HepG2 (cell line): ENCODE data around the gene WDR93. TPM values are rescaled to one million over a fixed set of nuclear protein-coding genes. Genes with fewer than 3 reads are reported as not detected.

ENCODE experiments used
- CEBPG ChIP-seq: IDR thresholded peaks from 2 replicates; pipeline ENCODE4 v1.6.1; 2016
- FOXK1 ChIP-seq: sonication (generic); formaldehyde crosslinking; IDR thresholded peaks from 2 replicates; pipeline ENCODE4 v1.4.0; 2020; ENCODE audit warnings: low read depth, missing genetic modification reagents, borderline replicate concordance
- FOXP1 ChIP-seq, 2 experiments: fragments of 450-650 bp in 1 of 2; IDR thresholded peaks; 2 replicates each; pipeline ENCODE4 v1.6.1; 2017 to 2018; ENCODE audit warnings: antibody characterized with exemption in 1 of 2
- GLI4 ChIP-seq: sonication (generic); formaldehyde crosslinking; IDR thresholded peaks from 2 replicates; pipeline ENCODE4 v1.5.1; 2020; ENCODE audit warnings: missing genetic modification reagents, mild to moderate bottlenecking, moderate library complexity, borderline replicate concordance
- GPN1 ChIP-seq: sonication (generic); formaldehyde crosslinking; IDR thresholded peaks from 2 replicates; pipeline ENCODE4 v1.5.1; 2020; ENCODE audit warnings: missing genetic modification reagents, borderline replicate concordance
- GTF3A ChIP-seq: sonication (generic); formaldehyde crosslinking; conservative IDR thresholded peaks from 2 replicates; pipeline ENCODE4 v1.4.0; 2020; ENCODE audit warnings: mild to moderate bottlenecking, missing genetic modification reagents
- HNRNPL ChIP-seq: fragments of 200-400 bp; formaldehyde crosslinking; IDR thresholded peaks from 2 replicates; pipeline ENCODE4 v1.6.1; 2017; ENCODE audit warnings: mild to moderate bottlenecking, low read depth, low read length
- KLF6 ChIP-seq: IDR thresholded peaks from 2 replicates; pipeline ENCODE4 v1.8.0; 2016; ENCODE audit warnings: missing biosample characterization, missing genetic modification reagents
- MAFG ChIP-seq: sonication (generic); formaldehyde crosslinking; IDR thresholded peaks from 2 replicates; pipeline ENCODE4 v1.5.1; 2020; ENCODE audit warnings: mild to moderate bottlenecking, missing genetic modification reagents
- PRDM15 ChIP-seq: sonication (generic); formaldehyde crosslinking; IDR thresholded peaks from 2 replicates; pipeline ENCODE4 v1.4.0; 2020; ENCODE audit warnings: missing genetic modification reagents
- RBM22 ChIP-seq: fragments of 200-400 bp; formaldehyde crosslinking; optimal IDR thresholded peaks from 2 replicates; pipeline ENCODE3; 2017; ENCODE audit warnings: mild to moderate bottlenecking, low read length, moderate library complexity
- SIN3B ChIP-seq: fragments of 150-350 bp; IDR thresholded peaks from 2 replicates; pipeline ENCODE4 v1.6.1; 2014; ENCODE audit warnings: low read length
- SOX5 ChIP-seq: IDR thresholded peaks from 2 replicates; pipeline ENCODE4 v1.6.1; 2016; ENCODE audit warnings: borderline replicate concordance
- ZBTB37 ChIP-seq: sonication (generic); formaldehyde crosslinking; IDR thresholded peaks from 2 replicates; pipeline ENCODE4 v1.4.0; 2020; ENCODE audit warnings: mild to moderate bottlenecking, missing genetic modification reagents
- ZBTB38 ChIP-seq: sonication (generic); formaldehyde crosslinking; IDR thresholded peaks from 2 replicates; pipeline ENCODE4 v1.5.1; 2020; ENCODE audit warnings: mild to moderate bottlenecking, missing genetic modification reagents
- ZMAT3 ChIP-seq: sonication (generic); formaldehyde crosslinking; conservative IDR thresholded peaks from 2 replicates; pipeline ENCODE4 v1.7.0; 2021; ENCODE audit warnings: missing genetic modification reagents
- ZMAT5 ChIP-seq: sonication (generic); formaldehyde crosslinking; IDR thresholded peaks from 2 replicates; pipeline ENCODE4 v1.5.0; 2020; ENCODE audit warnings: mild to moderate bottlenecking, low read depth, missing genetic modification reagents, borderline replicate concordance
- ZNF282 ChIP-seq: fragments of 450-650 bp; IDR thresholded peaks from 2 replicates; pipeline ENCODE4 v1.6.1; 2018; ENCODE audit not compliant: partially characterized antibody
- ZNF331 ChIP-seq: sonication (generic); formaldehyde crosslinking; IDR thresholded peaks from 2 replicates; pipeline ENCODE4 v1.4.0; 2020; ENCODE audit warnings: missing genetic modification reagents
- ZNF362 ChIP-seq: sonication (generic); formaldehyde crosslinking; IDR thresholded peaks from 2 replicates; pipeline ENCODE4 v1.4.0; 2020; ENCODE audit warnings: missing genetic modification reagents, mild to moderate bottlenecking, borderline replicate concordance
- ZNF543 ChIP-seq: sonication (generic); formaldehyde crosslinking; IDR thresholded peaks from 2 replicates; pipeline ENCODE4 v1.4.0; 2020; ENCODE audit warnings: mild to moderate bottlenecking, missing genetic modification reagents
- ZNF570 ChIP-seq: sonication (generic); formaldehyde crosslinking; IDR thresholded peaks from 2 replicates; pipeline ENCODE4 v1.4.0; 2020; ENCODE audit warnings: mild to moderate bottlenecking, missing genetic modification reagents, borderline replicate concordance
- ZNF652 ChIP-seq: IDR thresholded peaks from 2 replicates; pipeline ENCODE4 v1.6.1; 2016; ENCODE audit warnings: low read depth, borderline replicate concordance
- ZNF660 ChIP-seq: sonication (generic); formaldehyde crosslinking; IDR thresholded peaks from 2 replicates; pipeline ENCODE4 v1.5.1; 2020; ENCODE audit warnings: mild to moderate bottlenecking, low read depth, missing genetic modification reagents, borderline replicate concordance
- polyA plus RNA-seq, 8 experiments: library from polyadenylated mRNA; depleted of rRNA in 3 of 8; stranded (reverse) in 7 of 8; unstranded in 1 of 8; fragments of >200 nt; fragmentation: Illumina TruSeq in 4 of 8; extraction: Trizol in 4 of 8; gene quantifications; 2 replicates each; pipeline versions ENCODE4 v1.2.1 to v1.2.3, GENCODE V29; 2011 to 2016; ENCODE audit warnings: low read depth in 4 of 8, missing spikeins in 1 of 8, mixed read lengths in 1 of 8; ENCODE audit not compliant: insufficient read depth in 1 of 8
- total RNA-seq, 5 experiments: library from RNA; depleted of rRNA; stranded (reverse); fragments of >200 nt; fragmentation: Illumina TruSeq; extraction: Trizol; gene quantifications; 2 replicates each; pipeline ENCODE4 v1.2.3, GENCODE V29; 2016; ENCODE audit warnings: low read depth in 1 of 5

Gene WDR93
- total and polyA plus RNA-seq, 2 of the 13 experiments (the other 11 are each of a cell fraction or from before 2014, with no cell fraction given), result 0.07 TPM; not detected in 1

GRCh38 chr15:89690276-89691218 is at the start of gene WDR93, which contains the start of gene PEX11A (continued):
- TF ChIP-seq FOXP1 (IDR thresholded peaks at IDR 0.05), result no peak
- TF ChIP-seq FOXP1 (CRISPR knock-in tag; IDR thresholded peaks at IDR 0.05), result no peak
- TF ChIP-seq ZNF652 (CRISPR knock-in tag), result no peak
- TF ChIP-seq FOXK1 (CRISPR knock-in tag), result no peak
- no peak for TF ChIP-seq SOX5 (CRISPR knock-in tag)
- no peak for TF ChIP-seq ZMAT3 (CRISPR knock-in tag)
- TF ChIP-seq RBM22, result no peak
- no peak for TF ChIP-seq MAFG (CRISPR knock-in tag)
- TF ChIP-seq ZNF282, result no peak
- no peak for TF ChIP-seq ZMAT5
- TF ChIP-seq ZNF362 (CRISPR knock-in tag), result no peak
- no peak for TF ChIP-seq GPN1 (CRISPR knock-in tag)
- no peak for TF ChIP-seq GTF3A (CRISPR knock-in tag)
- TF ChIP-seq ZBTB37 (CRISPR knock-in tag), result no peak
- TF ChIP-seq SIN3B, result no peak
- no peak for TF ChIP-seq ZNF660
- TF ChIP-seq PRDM15, result no peak
- TF ChIP-seq KLF6, result peak; percentile 25; the same call in 1 of the 2 replicates
- TF ChIP-seq ZNF543 (CRISPR knock-in tag), result no peak
- peak; percentile 37 for TF ChIP-seq ZBTB38 (CRISPR knock-in tag)
- TF ChIP-seq HNRNPL, result peak; percentile 50; the same call in 1 of the 2 replicates
- no peak for TF ChIP-seq ZNF570 (CRISPR knock-in tag)
- no peak for TF ChIP-seq GLI4 (CRISPR knock-in tag)
- 0 out of 2 replicates have a peak, but pooled peaks have one; percentile 28 for TF ChIP-seq ZNF331 (CRISPR knock-in tag)
- no peak; the same call in 1 of the 2 replicates for TF ChIP-seq CEBPG (CRISPR knock-in tag)
